Vagina (tissue), 2 donors: ENCODE data around the gene ALDH4A1.

Source experiments
- POLR2AphosphoS5 ChIP-seq, 2 donors: sonication (generic); formaldehyde crosslinking; IDR thresholded peaks; one replicate each; pipeline ENCODE4 v1.9.0; 2017; ENCODE audit warnings: antibody characterized with exemption in 2 of 2, mild to moderate bottlenecking in 2 of 2, low read depth in 1 of 2; ENCODE audit not compliant: insufficient read depth in 1 of 2
- TF ChIP-seq, protein P1 (sequence below), 3 experiments: fragments of 450-650 bp in 2 of 3; fragments of 200-600 bp in 1 of 3; sonication (generic) in 1 of 3; IDR thresholded peaks; one replicate each; pipeline ENCODE4 v1.5.1; 2017 to 2019; ENCODE audit warnings: antibody characterized with exemption in 3 of 3, mild to moderate bottlenecking in 2 of 3, moderate library complexity in 2 of 3

DNA sequence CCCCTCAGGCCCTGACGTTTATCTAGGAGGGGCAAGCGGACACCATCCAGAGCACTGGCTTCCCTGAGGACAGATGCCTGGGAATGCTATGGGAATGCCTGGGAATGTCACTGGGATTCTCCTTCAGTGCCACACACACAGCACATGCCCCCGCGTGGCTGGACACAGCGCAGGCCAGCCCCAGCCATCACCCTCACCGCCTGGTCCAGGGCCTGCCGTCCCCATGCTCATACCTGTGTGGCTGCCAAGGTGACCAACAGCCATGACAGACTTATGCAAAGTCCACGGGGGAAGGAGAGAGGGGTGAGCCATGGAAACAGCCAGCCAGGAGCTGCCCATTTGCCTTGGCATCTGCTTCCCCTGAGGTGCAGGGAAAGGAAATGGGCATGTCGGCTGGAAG lies 37.2 kb downstream of the ALDH4A1 start:
- TF ChIP-seq, protein P1, sequence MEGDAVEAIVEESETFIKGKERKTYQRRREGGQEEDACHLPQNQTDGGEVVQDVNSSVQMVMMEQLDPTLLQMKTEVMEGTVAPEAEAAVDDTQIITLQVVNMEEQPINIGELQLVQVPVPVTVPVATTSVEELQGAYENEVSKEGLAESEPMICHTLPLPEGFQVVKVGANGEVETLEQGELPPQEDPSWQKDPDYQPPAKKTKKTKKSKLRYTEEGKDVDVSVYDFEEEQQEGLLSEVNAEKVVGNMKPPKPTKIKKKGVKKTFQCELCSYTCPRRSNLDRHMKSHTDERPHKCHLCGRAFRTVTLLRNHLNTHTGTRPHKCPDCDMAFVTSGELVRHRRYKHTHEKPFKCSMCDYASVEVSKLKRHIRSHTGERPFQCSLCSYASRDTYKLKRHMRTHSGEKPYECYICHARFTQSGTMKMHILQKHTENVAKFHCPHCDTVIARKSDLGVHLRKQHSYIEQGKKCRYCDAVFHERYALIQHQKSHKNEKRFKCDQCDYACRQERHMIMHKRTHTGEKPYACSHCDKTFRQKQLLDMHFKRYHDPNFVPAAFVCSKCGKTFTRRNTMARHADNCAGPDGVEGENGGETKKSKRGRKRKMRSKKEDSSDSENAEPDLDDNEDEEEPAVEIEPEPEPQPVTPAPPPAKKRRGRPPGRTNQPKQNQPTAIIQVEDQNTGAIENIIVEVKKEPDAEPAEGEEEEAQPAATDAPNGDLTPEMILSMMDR (IDR thresholded peaks at IDR 0.05) = no peak
- TF ChIP-seq POLR2AphosphoS5 (IDR thresholded peaks at IDR 0.05; ENCODE audit: insufficient read depth in 1 of 2, low read depth in 1 of 2) = no peak
